ENCODE data around the gene SLC35D2.
"Not testable (repeated sequence)": the region's sequence is repeated elsewhere in the genome, so short reads cannot be mapped to it uniquely, and the experiment has no call there.

Gene SLC35D2

DNA sequence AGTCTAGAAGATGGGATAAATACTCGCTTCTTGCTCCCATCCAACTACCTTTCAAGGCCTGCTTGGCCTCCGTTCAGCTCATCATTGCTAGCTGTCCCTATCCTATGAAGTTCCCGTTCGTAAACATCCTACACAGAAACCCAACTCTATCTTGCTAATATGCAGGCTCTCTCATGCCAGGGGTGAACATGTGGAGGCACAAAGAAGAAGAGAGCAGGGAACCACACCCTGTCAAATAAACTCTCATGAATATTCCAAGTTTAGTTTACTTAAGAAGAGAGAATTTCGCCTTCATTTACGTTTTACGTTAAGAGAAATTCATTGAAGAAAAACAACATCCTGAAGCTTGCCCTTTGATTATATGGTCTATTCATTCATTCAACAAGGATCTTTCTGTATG lies 73.7 kb downstream of the SLC35D2 start:
- no peak for DNase-seq (ENCODE audit: low spot score)

DNA sequence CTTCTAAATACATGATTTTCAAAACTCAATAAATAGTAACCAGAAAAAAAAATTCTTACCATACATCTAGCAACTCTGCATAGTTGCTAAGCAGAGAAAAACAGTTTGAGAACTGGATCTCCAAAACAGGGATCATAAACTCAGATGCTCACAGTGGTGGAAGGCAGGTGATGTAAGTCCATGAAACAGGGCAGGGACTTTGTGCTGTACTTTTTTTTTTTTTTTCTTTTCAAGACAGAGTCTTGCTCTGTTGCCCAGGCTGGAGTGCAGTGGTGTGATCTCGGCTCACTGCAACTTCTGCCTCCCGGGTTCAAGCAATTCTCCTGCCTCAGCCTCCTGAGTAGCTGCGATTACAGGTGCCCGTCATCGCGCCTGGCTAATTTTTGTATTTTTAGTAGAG lies 76.6 kb downstream of the SLC35D2 start:
- DNase-seq (ENCODE audit: low spot score): not testable (repeated sequence)

DNA sequence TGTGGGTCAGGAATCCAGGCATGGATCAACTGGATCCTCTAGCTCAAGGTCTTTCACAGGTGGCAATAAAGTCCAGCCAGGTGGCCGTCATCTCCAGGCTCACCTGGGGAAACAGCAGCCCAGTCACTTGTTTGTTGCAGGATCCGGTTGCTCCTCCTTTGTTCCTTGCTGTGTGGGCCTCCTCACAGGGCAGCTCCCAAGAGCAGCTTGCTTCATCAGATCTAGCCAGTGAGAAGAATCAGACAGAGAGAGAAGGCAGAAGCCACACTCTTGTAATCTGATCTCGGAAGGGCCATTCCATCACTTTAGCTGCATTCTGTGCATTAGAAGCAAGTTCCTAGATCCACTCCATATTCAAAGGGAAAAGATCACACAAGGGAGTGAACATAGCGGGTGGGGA lies 78.3 kb downstream of the SLC35D2 start:
- DNase-seq (ENCODE audit: low spot score): no peak

DNA sequence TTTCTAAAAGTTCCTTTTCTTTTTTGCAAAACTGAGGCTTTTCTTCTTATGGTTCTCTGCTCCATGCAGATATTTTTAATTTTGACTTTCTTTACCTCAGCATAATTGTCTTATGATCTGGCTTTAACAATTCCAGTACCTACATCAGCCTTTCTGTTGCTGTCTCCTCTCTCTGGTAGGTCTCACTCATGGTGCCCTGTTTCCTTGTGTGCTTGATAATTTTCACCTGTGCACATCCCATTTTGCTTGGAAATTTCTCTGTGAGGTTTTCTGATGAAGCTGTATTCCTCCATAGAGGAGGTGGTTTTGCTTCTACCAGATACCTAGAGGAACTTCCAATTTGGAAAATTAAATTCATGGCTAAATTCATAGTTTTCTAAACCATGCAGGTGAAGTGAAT lies 79.3 kb downstream of the SLC35D2 start:
- DNase-seq (ENCODE audit: low spot score): no peak

DNA sequence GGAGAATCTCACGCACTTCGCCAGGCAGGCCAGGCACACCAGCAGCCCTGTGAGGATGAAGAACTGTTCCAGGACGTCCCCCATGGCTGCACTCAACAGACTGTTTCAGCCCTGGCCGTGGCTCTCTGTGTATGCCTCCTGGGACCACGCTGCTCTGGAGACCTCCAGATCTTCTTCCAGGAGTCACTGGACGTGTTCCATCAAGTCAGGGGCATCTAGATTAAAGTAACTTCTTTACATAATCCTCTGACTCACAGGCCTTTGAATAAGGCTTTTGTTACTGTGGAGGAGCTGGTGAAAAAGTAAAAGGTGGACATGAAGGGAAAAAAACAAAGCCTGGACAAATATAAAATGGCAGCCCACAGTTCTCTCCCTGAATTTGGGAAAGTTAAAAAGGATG lies 81.5 kb downstream of the SLC35D2 start, which contains the start of gene HSD17B3:
Gene HSD17B3, minus strand, starts transcription at position 156 of the 400 bp plus-strand sequence. Its CDS starts 72 bp downstream, at position 84.
- DNase-seq (ENCODE audit: low spot score): no peak

DNA sequence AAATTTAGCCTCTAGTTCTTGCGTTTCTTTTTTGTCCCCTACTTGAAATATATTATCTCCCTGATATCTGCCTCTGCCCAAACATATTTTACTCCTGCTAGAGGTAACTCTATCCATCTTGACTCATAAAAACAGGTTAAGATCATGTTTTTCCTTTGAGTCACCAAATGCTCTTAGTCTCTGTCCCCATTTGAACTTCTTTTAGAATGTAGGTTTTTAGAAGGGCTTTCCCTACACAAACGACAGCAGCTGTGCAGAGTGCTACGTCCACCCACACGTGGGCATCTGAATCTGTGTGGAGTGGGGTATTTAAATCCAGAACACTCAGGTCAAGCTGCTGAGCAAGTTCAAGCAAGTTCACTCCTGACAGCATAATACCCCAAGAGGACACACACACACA lies 83.7 kb downstream of the SLC35D2 start:
- no peak for DNase-seq (ENCODE audit: low spot score)

DNA sequence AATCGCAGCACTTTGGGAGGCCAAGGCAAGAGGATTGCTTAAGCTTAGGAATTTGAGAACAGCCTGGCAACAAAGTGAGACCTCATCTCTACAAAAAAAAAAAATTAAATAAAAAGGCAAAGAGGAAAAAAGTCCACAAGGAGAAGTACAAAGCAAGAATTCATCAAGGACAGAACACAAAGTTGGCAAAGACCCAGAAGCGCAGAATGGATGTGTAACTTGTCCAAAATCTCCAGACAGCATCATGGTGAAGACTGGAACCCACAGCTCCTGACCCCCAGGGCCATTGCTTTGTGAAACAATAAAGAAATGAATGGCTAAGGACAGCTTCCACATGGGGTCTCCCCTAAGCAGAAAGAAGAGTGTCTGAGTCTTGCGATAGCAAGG lies 89.4 kb downstream of the SLC35D2 start:
- no peak for DNase-seq (ENCODE audit: low spot score)

DNA sequence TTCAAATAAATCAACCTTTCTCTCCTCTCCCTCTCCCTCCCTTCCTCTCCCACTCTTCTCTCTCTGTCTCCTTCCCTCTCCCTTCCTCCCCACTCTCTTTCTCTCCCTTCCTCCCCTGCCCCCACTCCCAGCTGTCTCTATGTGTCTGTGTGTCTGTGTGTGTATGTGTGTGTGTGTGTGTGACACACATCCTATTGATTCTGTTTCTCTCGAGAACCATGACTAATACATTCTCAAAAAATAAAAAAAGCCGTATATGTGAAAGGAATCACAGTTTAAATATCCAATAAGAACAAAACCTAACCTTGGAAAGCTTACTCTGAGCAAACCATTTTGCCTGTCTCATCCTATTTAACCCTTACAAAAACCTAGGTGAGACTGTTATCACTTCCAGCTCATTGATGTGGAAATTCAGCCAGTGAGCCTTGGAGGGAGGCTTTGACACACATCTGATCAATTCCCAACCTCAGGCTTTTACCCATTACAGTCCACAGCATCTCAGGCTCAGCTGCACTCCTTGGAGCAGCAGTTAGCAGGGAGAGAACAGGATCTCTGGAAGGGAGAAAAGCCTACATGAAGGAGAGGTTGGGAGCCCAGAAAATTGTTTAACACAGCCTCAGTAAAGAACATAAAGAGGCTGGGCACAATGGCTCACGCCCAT lies 89.9 kb downstream of the SLC35D2 start:
- DNase-seq (ENCODE audit: low spot score): no peak

DNA sequence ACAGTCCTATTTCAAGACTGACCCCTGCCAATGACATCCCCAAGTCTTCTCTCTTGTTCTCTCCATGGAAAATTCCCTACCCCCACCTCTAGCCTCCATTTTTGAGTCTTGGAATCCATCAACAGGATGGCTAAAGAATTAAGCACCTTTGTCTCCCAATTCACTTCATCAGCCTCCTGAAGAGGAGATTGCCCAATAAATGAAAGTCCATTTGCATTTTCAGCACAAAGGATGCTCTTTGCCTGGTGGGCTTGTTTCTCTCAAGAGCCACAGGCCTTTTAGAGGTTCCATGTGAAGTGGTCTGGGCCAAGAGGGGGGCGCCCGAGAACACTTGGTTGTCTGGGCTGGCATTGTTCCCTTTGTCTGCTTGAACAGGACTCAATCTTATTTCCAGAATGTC lies 94.1 kb downstream of the SLC35D2 start:
- no peak for DNase-seq (ENCODE audit: low spot score)

DNA sequence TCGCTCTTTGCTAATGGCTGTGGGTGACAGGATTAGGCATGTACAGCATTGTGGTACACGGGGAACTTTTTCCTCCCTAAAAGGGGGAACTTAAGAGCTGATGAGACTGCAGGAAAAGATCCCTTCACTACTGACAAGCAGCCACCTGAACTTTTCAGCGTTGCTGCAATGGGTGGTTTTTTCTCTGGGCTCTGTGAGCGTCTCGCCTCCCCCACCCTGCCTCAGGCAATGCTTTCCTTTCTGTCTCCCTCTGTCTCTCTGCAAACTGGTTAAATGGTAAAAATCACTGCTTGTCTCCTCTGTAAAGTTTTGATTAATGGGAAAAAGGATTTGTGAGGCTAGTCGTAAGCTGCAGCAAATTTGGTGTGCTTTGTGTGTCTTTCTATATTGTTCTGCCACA lies 101.9 kb downstream of the SLC35D2 start:
- DNase-seq (ENCODE audit: low spot score): no peak

DNA sequence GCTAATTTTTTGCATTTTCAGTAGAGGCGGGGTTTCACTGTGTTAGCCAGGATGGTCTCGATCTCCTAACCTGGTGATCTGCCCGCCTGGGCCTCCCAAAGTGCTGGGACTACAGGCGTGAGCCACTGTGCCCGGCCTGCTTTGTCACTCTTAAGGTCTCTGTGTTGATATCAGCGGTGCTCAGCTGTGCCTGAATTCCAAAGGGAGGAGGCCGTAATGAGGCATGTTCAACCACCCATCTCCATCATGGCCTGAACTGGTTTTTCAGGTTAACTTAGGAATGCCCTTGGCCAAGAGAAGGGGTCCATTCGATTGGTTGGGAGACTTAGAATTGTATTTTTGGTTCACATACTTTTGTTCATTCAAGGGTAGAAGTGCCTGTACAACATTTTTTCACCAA lies 103.6 kb downstream of the SLC35D2 start:
- DNase-seq (ENCODE audit: low spot score): no peak

DNA sequence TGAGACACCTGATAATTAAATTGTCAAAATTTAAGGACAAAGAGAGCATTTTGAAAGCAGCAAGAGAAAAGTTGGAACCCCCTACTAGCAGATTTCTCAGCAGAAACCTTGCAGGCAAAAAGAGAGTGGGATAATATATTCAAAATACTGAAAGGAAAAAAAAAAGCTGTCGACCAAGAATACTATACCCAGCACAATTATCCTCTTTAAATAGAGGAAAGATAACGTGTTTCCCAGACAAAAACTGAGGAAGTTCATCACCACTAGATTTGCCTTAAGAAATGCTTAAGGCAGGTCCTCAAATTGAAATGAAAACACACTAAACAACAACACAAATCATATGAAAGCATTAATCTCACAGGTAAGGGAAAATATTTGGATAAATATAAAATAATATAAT lies 108.6 kb downstream of the SLC35D2 start:
- no peak for DNase-seq (ENCODE audit: low spot score)

Measured in AG20443 (cell line).